NCI-H82 treated with DMSO at 0.1 percent for 48 hours (cell line): ENCODE measurements around the gene COMP.

Experiments
- DNase-seq: peaks from one replicate; lab custom pipeline; 2025; ENCODE audit not compliant: unreplicated experiment; lab: John Stamatoyannopoulos, UW

The COMP gene

DNA sequence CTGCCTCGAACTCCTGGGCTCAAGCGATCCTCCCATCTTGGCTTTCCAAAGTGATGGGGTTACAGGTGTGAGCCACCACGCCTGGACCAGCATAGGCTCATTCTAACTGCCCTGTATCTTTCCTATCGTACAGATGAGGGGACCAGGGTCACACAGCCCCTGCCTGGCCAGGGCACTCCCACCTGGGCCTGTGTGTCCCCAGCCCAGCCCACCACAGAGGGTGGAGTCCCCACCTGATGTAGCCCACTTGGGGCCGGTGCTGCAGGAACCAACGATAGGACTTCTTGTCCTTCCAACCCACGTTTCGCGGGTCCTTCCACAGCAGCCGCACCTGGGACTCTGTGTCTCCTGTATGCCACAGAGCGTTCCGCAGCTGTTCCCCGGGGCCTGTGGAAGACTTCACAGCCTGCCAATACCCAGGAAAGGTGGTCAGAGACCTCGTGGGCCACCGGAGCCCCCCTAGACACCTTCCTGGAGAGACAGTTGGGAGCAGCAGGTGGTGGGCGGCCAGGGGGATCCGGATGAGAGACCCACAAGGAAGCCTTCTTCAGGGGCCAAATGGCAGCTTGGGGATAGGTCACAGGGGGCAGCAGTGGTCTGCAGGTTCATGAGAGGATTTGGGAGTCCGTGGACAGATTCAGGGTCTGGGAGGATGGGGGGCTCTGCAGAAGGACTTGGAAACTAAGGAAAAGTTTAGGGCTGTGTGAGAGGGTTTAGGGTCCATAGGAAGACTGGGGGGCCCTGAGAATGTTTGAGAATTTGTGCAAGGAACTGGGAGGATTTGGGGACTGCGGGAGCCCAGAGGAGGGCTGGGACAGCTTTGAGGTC, 6.9 kb downstream of the COMP start:
- DNase-seq = no peak

DNA sequence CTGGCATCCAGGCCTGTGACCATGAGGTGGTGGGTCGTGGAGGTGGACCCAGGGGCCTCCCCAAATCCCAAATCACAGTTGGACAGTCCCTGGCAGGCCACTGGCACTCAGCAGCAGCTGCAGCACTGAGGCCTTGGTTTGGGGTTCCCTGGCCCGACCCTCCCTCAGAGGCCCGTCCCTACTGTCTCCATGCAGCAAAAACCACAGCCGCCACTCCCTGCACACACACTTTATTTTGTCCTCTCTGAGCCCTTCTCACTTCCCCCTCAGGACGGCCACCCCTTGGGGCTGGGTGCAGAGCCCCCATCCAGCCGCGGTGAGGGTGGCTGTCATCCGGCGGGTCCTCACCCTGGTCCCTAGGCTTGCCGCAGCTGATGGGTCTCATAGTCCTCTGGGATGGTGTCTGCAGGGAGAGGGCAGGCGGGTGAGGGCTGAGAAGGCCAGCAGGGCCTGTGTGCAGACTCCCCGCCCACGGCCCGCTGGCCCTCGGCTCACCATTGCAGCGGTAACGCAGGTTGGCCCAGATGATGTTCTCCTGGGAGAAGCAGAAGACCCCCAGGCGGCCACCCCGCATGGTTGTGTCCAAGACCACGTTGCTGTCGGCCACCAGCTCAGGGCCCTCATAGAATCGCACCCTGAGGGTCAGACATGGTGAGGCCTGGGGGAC, 8.4 kb downstream of the COMP start:
- DNase-seq = no peak

DNA sequence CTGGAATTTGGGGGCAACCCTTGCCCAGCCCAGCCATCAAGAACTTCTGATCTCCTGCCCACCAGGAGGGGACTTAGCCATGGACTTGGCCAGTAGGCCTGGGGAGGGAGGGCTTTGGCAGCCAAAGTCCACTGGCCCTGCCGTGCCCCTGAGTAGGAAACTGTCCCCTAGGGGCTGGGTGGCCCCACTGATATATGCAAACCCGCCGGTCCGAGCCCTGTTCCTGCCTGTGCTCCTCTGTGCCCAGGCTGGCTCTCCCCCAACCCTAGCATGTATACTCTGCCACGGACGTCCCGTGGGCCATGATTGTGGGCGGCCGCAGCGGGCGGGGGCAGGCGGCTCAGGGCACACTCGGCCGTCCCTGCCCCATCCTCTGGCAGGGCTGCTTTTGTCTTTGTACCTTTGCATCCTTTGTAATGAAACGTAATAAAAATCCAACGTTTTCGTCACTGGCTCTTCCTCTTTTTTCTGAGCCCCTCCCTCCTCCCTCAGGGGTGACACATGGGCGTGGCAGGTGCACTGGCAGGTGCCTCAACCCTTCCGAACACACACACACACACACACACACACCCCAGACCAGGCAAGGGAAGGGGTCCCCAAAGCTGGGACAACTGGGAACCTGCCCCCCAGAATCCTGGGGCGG, 9.1 kb downstream of the COMP start:
- no peak for DNase-seq

DNA sequence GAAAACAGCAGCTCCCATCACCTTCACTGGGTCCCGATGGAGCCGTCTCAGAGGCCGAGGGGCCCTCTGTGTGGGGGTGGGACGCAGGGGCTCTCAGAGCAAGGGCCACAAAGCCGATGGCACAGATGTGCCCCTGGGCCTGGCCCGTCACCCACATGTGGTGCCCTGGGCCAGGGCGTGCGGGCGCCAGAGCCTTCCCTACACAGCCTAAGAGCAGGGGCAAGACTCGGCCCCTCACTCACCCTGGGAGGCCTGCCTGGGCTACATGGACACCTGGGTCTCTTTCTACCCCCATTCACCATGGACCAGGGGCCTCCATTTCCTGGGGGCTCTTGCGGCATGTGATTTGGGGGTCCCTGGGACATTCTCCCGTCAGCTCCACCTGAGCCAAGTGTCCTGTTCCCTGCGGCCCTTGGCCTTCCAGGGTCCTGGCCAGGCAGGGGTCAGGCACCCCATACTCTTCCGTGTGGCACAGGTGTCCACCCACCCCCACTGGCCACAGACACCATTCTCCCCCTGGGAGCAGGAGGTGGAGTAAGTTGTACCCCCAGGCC, 10.0 kb downstream of the COMP start:
- DNase-seq = no peak

DNA sequence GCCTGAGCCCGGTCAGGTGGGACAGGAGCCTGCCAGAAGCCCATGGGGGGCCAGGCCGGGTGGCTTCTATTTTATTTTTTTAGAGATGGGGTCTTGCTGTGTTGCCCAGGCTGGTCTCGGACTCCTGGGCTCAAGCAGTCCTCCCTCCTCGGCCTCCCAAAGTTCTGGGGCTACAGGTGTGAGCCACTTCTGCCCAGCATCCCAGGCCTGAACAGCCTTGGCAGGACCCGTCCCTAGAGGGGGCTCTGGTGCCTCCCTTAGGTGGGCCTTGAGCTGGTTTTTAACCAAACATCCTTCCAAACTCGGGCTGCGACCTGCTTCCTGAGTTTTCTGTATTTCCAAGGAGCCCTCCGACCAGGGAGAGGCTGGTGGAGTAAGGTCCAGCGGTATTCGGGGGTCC, 10.5 kb downstream of the COMP start:
- DNase-seq = no peak

DNA sequence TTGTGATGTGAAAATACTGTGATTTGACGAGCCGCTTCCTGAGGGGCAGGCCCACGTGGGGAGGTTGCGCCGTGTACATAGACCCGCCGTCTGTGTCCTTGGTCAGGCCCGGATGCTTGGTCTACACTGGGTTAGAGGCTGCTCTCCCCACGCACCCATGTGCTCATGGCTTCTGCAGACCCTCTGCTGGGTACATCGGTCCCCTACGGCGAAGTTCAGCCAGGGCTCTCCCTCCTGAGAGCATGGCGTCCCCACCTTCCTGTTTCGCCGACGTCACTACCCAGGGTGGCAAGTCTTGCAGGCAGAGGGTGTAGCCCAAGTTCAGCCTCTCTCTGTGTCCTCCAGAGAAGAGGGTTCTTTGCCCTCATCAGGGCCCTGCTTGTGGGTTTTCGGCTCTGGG, 11.0 kb downstream of the COMP start:
- DNase-seq = no peak

DNA sequence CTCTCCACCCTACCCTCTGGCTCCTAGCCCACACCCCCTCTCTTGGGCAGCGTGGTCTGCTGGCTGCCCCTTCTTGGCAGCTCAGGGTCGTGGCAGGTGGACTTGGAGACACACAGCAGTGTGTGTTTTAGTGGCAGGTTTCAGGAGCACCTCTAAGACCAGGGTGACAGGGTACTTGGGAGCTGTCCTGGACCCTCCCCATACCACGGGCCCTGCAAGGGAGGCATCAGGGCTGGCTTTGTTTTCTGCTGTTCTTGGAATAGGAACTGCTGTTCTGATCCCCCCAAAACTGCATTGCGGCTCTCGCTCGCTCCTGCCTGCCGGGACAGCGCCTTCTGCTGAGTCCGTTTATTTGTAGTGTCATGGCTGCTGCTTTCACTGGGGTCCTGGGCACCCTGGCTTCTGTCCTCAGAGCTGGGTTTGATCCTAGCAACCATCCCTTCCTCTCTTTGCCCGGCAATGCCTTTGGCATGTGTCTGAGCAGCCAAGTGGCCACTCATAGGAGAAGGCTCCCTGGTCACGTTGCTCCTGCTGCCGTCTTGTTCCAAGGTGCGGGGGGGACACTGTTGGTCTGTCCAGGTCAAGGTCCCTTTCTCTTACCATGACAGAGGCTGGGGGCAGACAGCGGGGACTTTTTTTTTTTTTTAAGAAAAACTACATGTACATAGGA, 12.1 kb downstream of the COMP start:
- no peak for DNase-seq

DNA sequence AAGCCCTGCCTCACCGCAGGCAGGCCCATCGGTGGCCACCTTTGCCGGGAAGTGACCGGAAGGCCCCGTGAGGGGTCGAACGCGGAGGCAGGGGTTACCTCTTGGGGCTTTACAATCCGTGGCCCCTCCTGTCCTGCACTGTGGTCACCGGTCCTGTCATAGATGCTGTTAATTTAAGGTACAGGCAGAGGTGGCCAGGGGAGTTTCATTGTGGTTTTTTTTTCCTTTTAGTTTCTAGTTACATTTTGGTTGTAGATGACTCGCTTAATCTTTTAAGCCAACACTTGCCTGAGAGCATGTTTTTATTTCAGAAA, 13.1 kb downstream of the COMP start:
- no peak for DNase-seq

DNA sequence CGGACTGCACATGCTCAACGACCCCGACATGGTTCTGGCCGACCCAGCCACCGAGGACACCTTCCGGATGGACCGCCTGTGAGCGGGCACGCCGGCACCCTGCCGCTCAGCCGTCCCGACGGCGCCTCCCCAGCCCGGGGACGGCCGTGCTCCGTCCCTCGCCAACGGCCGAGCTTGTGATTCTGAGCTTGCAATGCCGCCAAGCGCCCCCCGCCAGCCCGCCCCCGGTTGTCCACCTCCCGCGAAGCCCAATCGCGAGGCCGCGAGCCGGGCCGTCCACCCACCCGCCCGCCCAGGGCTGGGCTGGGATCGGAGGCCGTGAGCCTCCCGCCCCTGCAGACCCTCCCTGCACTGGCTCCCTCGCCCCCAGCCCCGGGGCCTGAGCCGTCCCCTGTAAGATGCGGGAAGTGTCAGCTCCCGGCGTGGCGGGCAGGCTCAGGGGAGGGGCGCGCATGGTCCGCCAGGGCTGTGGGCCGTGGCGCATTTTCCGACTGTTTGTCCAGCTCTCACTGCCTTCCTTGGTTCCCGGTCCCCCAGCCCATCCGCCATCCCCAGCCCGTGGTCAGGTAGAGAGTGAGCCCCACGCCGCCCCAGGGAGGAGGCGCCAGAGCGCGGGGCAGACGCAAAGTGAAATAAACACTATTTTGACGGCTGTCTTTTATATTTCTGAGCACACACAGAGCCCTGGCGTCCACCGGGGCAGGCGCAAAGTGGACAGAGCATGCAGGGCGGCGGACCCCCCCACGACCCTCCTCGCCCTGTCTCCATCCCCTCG, 13.6 kb downstream of the COMP start:
- no peak for DNase-seq

DNA sequence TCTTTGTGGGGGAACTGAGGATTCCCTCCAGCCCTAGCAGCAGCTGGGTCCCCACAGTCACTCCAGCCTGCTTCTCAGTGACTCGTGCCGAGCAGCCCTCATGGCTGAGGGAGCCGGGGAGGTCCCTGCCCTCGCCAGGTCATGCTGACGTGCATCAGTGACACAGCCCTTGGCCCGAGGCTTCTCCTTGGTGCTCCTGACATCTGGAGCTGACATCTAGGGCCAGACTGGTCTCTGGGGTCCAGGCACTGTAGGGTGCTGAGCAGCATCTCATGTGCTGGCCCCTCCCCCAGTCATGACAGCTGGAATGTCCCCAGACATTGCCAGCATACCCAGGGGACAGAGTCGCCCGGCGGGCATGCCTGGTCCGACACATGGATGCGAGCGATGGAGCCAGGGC, 14.4 kb downstream of the COMP start:
- no peak for DNase-seq

DNA sequence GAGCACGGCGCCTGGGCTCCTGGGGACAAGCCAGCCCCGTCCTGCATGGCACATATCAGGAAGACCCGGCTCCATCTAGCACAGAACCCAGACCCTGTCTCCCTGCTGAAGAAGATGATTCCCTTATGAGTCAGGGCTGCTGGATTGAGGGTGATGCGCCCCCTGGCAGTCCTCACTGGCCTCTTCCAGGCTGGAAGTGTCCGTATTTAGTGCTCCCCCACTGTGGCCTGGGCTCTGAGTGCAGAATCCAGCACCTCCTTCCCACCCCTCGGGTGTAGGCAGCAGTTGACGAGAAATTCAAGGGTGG, 14.9 kb downstream of the COMP start:
- no peak for DNase-seq

DNA sequence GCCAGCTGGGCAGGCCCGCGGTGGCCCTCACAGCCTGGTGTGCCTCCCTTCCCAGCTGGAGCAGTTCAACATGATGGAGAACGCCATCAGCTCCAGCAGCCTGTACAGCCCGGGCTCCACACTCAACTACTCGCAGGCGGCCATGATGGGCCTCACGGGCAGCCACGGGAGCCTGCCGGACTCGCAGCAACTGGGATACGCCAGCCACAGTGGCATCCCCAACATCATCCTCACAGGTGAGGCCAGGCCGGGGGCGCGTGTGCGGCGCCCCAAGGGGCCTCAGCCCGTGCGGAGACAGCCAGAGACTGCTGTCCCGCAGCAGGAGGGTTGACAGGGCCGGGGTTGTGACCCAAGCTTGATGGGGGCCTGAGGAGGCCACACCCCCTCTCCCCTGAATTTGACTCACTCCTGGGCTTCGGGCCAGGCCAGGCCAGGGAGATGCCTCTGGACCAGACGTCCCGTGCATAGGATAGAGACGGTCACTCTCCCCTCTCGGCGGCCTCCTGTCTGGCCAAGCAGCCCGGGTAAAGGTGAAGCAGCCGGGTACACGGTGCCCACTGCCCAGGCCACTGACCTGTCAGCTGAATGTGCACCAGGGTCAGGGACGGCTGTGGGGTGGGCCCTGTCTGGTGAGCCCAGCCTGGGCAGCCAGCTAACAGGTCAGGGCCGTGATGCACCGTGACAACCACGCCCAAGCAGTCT, 15.4 kb downstream of the COMP start:
- no peak for DNase-seq

DNA sequence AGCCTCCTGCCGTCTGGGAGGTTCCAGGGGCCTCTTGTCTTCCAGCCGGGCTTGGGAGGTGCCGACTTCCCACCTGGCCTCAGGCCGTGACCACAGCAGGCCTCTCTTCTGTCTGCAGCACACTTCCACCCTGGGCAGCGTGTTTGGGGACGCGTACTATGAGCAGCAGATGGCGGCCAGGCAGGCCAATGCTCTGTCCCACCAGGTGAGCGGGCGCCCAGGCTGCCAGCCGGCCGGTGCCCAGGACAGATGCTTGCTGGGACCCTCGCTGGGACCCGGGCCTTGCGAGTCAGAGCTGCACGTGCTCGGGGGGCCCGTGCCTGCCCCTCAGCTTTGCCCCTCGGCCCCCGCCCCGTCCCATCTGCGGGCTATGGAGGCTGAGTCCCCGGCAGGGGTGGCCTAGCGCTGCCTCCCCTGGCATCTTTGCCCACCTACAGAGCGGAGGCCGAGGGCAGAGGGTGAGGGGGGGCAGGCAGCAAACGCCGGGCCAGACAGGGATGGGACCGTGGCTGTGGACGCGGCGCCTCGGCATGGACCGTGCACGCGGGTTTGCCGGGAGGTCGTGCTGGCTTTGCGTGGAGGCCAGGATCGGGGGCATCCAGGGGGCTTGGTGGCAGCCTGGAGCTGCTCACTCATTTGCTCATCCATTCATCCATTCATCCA, 16.2 kb downstream of the COMP start:
- no peak for DNase-seq

DNA sequence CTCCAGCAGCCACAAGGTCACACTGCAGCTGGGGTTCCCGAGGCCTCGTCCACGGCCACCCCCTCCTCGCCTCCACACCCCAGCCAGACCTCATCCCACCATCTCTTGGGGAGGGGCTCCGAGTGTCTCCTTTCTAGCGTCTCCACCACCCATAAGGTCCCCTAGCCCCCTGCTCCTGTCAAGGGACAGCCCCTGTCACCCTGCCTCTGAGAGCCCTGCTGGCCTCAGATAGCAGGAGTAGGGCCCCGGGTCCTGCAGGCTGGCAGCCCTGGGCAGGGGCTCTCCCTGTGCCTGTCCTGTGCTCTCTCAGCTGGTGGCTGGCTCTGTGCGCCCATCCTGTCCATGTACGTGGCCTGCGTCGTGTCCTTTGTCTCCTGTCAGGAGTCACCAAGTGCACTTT, 17.0 kb downstream of the COMP start:
- DNase-seq = no peak

DNA sequence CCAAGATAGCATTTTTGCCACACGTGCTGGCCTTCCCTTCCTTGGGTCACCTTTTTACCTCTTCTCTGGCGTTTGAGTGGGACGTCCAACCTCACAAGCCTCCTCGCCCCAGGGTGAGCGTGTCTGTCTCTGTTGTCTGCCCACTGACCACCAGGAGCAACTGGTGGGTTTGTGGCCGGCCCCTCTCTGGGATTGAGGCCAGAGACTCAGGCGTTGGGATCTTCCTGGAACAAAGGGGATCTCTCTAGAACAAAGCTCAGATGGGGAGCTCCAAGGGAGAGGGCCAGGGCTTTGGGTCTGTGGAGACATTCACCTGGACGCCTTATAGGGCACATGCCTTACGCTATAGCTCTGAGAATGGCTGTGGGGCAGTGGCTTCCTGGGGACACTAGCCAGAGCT, 17.4 kb downstream of the COMP start:
- no peak for DNase-seq

DNA sequence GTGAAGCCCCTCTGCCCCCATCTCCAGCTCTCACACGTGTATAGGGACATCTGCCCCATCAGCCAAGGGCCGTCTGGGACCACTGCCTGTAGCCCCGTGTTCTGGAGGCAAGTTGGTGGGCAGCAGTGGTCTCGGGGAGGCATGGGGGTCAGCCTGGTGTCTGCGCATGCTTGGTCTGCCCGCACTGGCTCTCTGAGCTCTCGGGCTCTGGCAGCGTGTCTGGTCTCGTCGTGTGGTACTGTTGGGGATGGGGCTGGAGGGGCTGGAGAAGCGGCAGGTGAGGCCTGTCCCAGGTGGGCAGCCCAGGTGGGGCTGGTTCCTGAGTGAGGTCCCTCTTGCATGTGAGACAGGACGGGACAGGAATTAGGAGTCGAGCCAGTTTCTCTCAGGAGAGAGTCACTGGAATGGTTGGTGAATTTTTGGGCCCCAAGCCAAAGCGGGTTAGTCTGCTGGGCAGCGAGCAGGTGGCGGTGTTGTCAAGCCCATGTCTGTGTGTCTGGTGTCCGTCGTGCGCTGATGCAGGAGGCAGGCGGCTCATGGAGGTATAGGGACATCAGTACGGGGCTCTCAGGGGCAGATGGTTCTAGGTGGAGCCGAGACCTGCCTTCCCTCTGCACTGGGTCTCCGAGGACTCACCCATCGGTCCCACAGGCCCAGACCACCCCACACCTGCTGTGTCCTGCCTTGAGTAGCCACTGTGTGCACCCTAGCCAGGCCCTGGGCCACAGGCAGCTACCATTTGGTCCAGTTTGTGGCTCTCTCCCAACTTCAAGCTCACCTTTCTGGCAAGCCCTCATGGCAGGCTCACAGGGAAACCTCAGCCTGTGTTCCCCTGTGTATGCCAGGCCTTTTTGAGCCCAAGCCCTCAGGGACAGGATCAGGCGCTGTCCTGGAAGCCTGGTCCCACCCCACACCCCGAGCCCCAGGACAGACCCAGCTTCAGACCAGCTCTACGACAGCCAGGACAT, 18.2 kb downstream of the COMP start:
- no peak for DNase-seq

DNA sequence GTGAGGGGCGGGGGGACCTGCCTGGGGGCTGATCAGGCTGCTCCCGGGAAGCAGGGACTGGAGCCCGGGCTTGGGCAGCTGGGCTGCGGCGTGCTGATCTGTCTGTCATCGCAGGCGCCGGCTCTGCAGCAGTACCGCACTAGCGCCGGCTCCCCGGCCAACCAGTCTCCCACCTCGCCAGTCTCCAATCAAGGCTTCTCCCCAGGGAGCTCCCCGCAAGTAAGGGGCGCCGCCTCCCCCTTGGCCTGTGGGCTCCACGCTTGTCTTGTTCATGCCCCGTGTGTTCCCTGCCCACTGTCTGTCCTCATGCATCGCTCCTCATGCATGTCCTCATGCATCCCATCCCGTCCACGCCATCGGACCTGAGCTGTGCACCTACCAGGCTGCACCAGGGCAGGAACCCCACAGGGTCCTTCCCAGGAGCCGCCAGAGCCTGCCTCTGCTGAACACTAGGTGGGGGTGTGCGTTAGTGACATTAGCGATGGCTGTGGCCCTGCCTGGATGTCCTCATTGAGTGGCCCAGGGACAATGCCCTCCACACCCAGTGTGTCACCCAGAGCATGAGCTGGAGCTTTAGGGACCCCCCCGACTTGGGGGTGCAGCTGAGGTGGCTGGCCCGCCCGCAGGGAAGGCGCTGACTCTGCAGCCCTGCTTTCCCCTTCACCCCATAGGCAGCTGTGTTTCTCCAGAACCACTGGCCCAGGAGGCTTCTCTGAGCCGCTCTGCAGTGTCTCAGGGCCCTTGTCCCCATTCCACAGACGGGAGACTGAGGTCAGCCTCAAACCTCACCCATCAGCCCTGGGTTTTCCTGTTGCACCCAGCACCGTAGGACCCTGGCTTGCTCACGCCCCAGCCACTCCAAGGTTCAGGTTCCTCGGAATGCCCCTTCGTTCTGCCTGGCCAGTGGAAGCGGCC, 19.5 kb downstream of the COMP start:
- no peak for DNase-seq
